ENCODE results near the gene HTRA3. TPM values are rescaled to one million over a fixed set of nuclear protein-coding genes. Genes with fewer than 3 reads are reported as not detected.

The HTRA3 gene
- polyA plus RNA-seq, 1 experiment = 16.3 TPM

DNA sequence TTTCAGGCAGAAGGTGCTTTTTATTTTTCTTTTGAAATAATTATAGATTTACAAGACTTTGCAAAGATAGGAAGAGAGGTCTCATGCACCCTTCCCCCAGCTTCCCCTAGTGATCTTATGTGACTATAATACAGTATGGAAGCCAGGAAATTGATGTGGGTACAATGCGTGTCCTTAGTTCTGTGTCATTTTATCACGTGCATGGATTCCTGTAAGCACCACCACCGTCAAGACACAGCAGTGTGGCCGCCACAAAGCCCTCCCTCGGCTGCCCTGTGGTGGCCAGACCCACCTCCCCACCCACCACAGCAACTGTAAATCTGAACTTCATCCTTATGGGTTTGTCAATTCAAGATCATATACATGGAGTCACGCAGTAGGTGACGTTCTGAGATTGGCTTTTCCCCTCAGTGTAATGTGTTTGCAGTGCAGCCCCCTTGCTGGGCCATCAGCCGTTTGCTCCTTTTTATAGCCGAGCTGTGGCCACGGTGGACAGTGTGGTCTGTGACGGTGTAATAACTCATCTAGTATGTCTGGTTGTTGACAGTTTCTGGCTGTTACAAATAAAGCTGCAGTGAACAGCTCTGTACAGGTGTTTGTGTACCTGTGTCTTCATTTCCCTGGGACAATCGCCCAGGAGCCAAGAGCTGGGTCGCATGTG is 10.9 kb upstream of the HTRA3 start:
- Histone ChIP-seq H3K27me3 (ENCODE audit: control insufficient read depth, insufficient read depth, low read length) (no peaks in the 10 kb centered on the region), H3K27ac (ENCODE audit: low read depth, low read length) (no peak overlapping the region), H3K9me3 (ENCODE audit: control insufficient read depth, insufficient read depth, low read length) (peaks cover 3% of the 10 kb centered on the region; the same call in 1 of the 2 replicates), H3K4me3 (ENCODE audit: low read depth, low read length) (no peak overlapping the region)
- CTCF ChIA-PET = interaction anchor here (1.5 to 2.9 kb wide), 2 partner anchors 8 to 17 kb away, joined by 4 to 9 read pairs; no protein-coding TSS in a partner anchor
- DNase-seq (ENCODE audit: low read depth, low spot score) = no peak
- TF ChIP-seq CTCF (IDR thresholded peaks at IDR 0.05; ENCODE audit: low read depth, low read length) = no peak
- POLR2A ChIA-PET = no interaction called here

DNA sequence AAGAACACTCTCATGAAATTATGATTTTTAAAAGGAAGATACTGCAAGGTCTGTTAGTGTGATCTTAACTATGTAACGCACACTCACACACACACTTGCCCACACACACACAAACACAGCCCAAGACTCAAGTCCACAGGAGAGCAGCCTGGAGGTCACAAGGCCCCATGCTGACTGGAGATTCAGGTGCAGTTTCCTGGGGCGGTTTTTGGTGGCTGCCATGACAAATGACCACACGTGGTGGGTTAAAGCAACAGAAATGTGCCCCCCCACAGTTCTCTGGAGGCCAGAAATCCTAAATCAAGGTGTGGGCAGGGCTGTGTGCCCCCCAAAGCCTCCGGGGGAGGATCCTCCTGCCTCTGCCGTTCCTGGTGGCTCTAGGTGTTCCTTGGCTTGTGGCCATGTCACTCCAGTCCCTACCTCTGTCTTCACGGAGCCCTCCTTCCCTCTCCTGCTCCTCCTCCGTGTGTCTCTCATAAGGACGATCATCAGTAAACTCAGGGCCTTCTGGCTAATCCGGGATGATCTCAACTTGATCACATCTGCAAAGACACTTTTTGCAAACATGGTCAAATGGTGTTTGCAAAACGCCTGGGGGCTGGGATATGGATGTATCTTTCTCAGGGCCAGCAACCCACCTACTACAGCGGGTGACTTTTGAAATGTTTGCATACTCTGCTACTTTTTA is 9.7 kb upstream of the HTRA3 start:
- no peak for TF ChIP-seq CTCF (IDR thresholded peaks at IDR 0.05; ENCODE audit: low read depth, low read length)
- Histone ChIP-seq H3K9me3 (ENCODE audit: control insufficient read depth, insufficient read depth, low read length) (no peaks in the 10 kb centered on the region; the same call in 1 of the 2 replicates), H3K27ac (ENCODE audit: low read depth, low read length) (no peak overlapping the region), H3K27me3 (ENCODE audit: control insufficient read depth, insufficient read depth, low read length) (no peaks in the 10 kb centered on the region), H3K4me3 (ENCODE audit: low read depth, low read length) (no peak overlapping the region)
- no peak for DNase-seq (ENCODE audit: low read depth, low spot score)
- ChIA-PET CTCF (interaction anchor here (0.5 kb wide), 1 partner anchor 140 kb away, joined by 3 read pairs; no protein-coding TSS in a partner anchor), POLR2A (interaction anchor here (1.1 kb wide), 1 partner anchor 10 kb away, joined by 8 read pairs; the partner anchor contains the start of gene HTRA3)

- CTCF ChIA-PET = interaction anchor here (0.5 to 1.1 kb wide), 3 partner anchors 18 to 139 kb away, joined by 3 to 5 read pairs (median 3); no protein-coding TSS in a partner anchor
- POLR2A ChIA-PET = interaction anchor here (1.0 to 1.1 kb wide), 2 partner anchors 9 to 12 kb away, joined by 8 to 10 read pairs; partner anchors contain the start of gene HTRA3
- peak; percentile 29; the same call in 1 of the 2 replicates for TF ChIP-seq CTCF (IDR thresholded peaks at IDR 0.05; ENCODE audit: low read depth, low read length)
Observed at GRCh38 chr4:8260656-8261111, 8.9 kb upstream of the HTRA3 start.

DNA sequence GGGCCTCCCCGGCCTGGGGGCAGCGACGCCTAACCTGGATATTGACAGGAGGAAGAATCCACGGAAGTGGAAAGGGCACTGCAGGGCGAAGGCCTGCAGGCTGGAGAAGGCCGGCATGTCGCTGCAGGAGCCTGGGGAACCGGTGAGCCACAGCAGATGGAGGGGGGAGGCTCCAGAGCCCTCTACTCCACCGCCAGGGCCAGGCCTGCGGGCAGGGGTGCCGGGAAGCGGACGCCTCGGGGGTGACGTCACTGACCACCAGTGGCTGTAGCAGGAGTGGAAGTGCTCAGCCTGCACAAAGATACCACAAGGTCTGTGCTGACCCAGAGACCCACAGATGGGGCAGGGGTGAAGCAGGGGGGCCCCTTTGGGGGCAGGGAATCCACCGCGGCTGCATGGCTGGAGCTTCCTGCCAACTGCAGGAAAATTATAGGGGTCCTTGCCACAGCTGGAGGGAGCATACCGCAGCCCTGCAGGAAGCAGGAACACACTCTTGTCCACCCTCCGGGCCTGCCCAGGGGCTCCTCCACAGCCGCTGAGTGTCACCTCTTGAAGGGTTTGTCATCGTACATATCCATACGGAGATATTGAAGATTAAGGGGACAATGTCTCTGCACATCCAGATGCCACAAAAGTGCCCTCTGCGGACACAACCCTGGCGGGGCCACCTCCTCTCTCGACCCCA is 7.6 kb upstream of the HTRA3 start:
- ChIA-PET POLR2A (no interaction called here), CTCF (interaction anchor here (1.0 kb wide), 1 partner anchor 20 kb away, joined by 3 read pairs; no protein-coding TSS in a partner anchor)
- Histone ChIP-seq H3K27ac (ENCODE audit: low read depth, low read length) (no peak overlapping the region), H3K4me3 (ENCODE audit: low read depth, low read length) (no peak overlapping the region), H3K9me3 (ENCODE audit: control insufficient read depth, insufficient read depth, low read length) (no peaks in the 10 kb centered on the region; the same call in 1 of the 2 replicates), H3K27me3 (ENCODE audit: control insufficient read depth, insufficient read depth, low read length) (no peaks in the 10 kb centered on the region)
- no peak for TF ChIP-seq CTCF (IDR thresholded peaks at IDR 0.05; ENCODE audit: low read depth, low read length)
- no peak for DNase-seq (ENCODE audit: low read depth, low spot score)

More at GRCh38 chr4:8260656-8261111, 8.9 kb upstream of the HTRA3 start:
- no peaks in the 10 kb centered on the region for H3K27me3 ChIP-seq (ENCODE audit: control insufficient read depth, insufficient read depth, low read length)
- H3K27ac ChIP-seq (ENCODE audit: low read depth, low read length) = peak overlapping the region; percentile 65
- H3K9me3 ChIP-seq (ENCODE audit: control insufficient read depth, insufficient read depth, low read length) = no peaks in the 10 kb centered on the region; the same call in 1 of the 2 replicates
- H3K4me3 ChIP-seq (ENCODE audit: low read depth, low read length) = no peak overlapping the region
- peak; percentile 83 for DNase-seq (ENCODE audit: low read depth, low spot score)
